HUES48 (cell line): ENCODE results near the gene GID4.

Experiments used
- H3K27ac ChIP-seq: one replicate; pipeline ENCODE4 v1.7.0; 2013; ENCODE audit warnings: low read depth, low read length, inconsistent platforms
- H3K27me3 ChIP-seq: 2 replicates; pipeline ENCODE4 v1.6.1; 2013; ENCODE audit warnings: mild to moderate bottlenecking, low read length; ENCODE audit not compliant: control insufficient read depth, insufficient read depth
- H3K36me3 ChIP-seq: 2 replicates; pipeline ENCODE4 v1.6.1; 2013; ENCODE audit warnings: low read length; ENCODE audit not compliant: control insufficient read depth, insufficient read depth
- H3K4me1 ChIP-seq: 2 replicates; pipeline ENCODE4 v1.6.1; 2013; ENCODE audit warnings: mild to moderate bottlenecking, low read length; ENCODE audit not compliant: control insufficient read depth, insufficient read depth
- H3K4me3 ChIP-seq: 2 replicates; pipeline ENCODE4 v1.5.1; 2013; ENCODE audit warnings: mild to moderate bottlenecking, low read depth, low read length
- H3K9ac ChIP-seq: 2 replicates; pipeline ENCODE4 v1.6.1; 2013; ENCODE audit warnings: mild to moderate bottlenecking, low read depth, low read length, moderate library complexity
- H3K9me3 ChIP-seq: 2 replicates; pipeline ENCODE4 v1.6.1; 2013; ENCODE audit warnings: low read length; ENCODE audit not compliant: control insufficient read depth, insufficient read depth

GID4 gene

GRCh38 chr17:18111330-18111971, 72.2 kb downstream of the GID4 start:
- H3K4me3 ChIP-seq: no peak overlapping the region
- H3K9me3 ChIP-seq: no peaks in the 10 kb centered on the region
- H3K27me3 ChIP-seq: no peaks in the 10 kb centered on the region
- no peak overlapping the region for H3K27ac ChIP-seq
- H3K9ac ChIP-seq: peak overlapping the region; percentile 12; the same call in 1 of the 2 replicates
- no peaks in the 10 kb centered on the region for H3K4me1 ChIP-seq
- H3K36me3 ChIP-seq: peaks cover 10% of the 10 kb centered on the region

GRCh38 chr17:18115517-18115916, 76.3 kb downstream of the GID4 start:
- no peaks in the 10 kb centered on the region for H3K36me3 ChIP-seq
- H3K27ac ChIP-seq: no peak overlapping the region
- no peak overlapping the region for H3K4me3 ChIP-seq
- H3K9ac ChIP-seq: no peak overlapping the region
- H3K4me1 ChIP-seq: no peaks in the 10 kb centered on the region
- peaks cover 9% of the 10 kb centered on the region; the same call in 1 of the 2 replicates for H3K9me3 ChIP-seq
- H3K27me3 ChIP-seq: no peaks in the 10 kb centered on the region

GRCh38 chr17:18116078-18116477, 76.9 kb downstream of the GID4 start:
- no peaks in the 10 kb centered on the region for H3K4me1 ChIP-seq
- no peaks in the 10 kb centered on the region for H3K36me3 ChIP-seq
- no peak overlapping the region for H3K4me3 ChIP-seq
- H3K9ac ChIP-seq: no peak overlapping the region
- H3K27ac ChIP-seq: no peak overlapping the region
- no peaks in the 10 kb centered on the region for H3K27me3 ChIP-seq
- H3K9me3 ChIP-seq: peaks cover 9% of the 10 kb centered on the region; the same call in 1 of the 2 replicates

GRCh38 chr17:18117533-18117932, 78.3 kb downstream of the GID4 start:
- peaks cover 9% of the 10 kb centered on the region; the same call in 1 of the 2 replicates for H3K9me3 ChIP-seq
- H3K27ac ChIP-seq: no peak overlapping the region
- no peaks in the 10 kb centered on the region for H3K27me3 ChIP-seq
- no peaks in the 10 kb centered on the region for H3K36me3 ChIP-seq
- no peak overlapping the region for H3K4me3 ChIP-seq
- H3K4me1 ChIP-seq: no peaks in the 10 kb centered on the region
- H3K9ac ChIP-seq: no peak overlapping the region
